Neural cell (in vitro differentiated cells): ENCODE results near the gene ABHD5. TPM values are rescaled to one million over a fixed set of nuclear protein-coding genes. Genes with fewer than 3 reads are reported as not detected.

Experiments
- H2AFZ ChIP-seq: fragments of 200-600, 300-800 bp; sonication (generic), shearing (Covaris generic); 2 replicates; pipeline ENCODE4 v1.6.0; 2014; ENCODE audit warnings: low read depth, mild to moderate bottlenecking, antibody characterized with exemption, low read length, moderate library complexity
- H3F3A ChIP-seq: fragments of 200-600 bp; shearing (Covaris generic); 2 replicates; pipeline ENCODE4 v1.6.1; 2016; ENCODE audit warnings: mild to moderate bottlenecking, moderate library complexity, mixed read lengths, antibody characterized with exemption, low read length; ENCODE audit not compliant: insufficient read depth, poor library complexity, severe bottlenecking
- H3K27ac ChIP-seq: fragments of 200-600, 300-800 bp; sonication (generic), shearing (Covaris generic); 2 replicates; pipeline ENCODE4 v1.5.1; 2014; ENCODE audit warnings: mild to moderate bottlenecking, low read length, moderate library complexity
- H3K27me3 ChIP-seq: fragments of 300-800, 200-600 bp; sonication (generic), shearing (Covaris generic); 2 replicates; pipeline ENCODE4 v1.6.0; 2014; ENCODE audit warnings: mild to moderate bottlenecking, low read depth, low read length, moderate library complexity; ENCODE audit not compliant: insufficient read depth
- H3K36me3 ChIP-seq: fragments of 300-800, 200-600 bp; sonication (generic), shearing (Covaris generic); 2 replicates; pipeline ENCODE4 v1.5.1; 2014; ENCODE audit warnings: mild to moderate bottlenecking, antibody characterized with exemption, low read length, moderate library complexity; ENCODE audit not compliant: insufficient read depth
- H3K4me2 ChIP-seq: fragments of 300-800, 200-600 bp; sonication (generic), shearing (Covaris generic); 2 replicates; pipeline ENCODE4 v1.6.0; 2014; ENCODE audit warnings: mild to moderate bottlenecking, low read length
- H3K4me3 ChIP-seq: fragments of 300-800, 200-600 bp; sonication (generic), shearing (Covaris generic); 2 replicates; pipeline ENCODE4 v1.5.1; 2014; ENCODE audit warnings: mild to moderate bottlenecking, low read length, moderate library complexity
- H3K79me2 ChIP-seq: fragments of 200-600 bp; shearing (Covaris generic); replicated peaks from 2 replicates; pipeline ENCODE4 v1.6.0; 2014; ENCODE audit warnings: mild to moderate bottlenecking, low read length, moderate library complexity; ENCODE audit not compliant: insufficient read depth
- H3K9ac ChIP-seq: fragments of 300-800, 200-600 bp; sonication (generic), shearing (Covaris generic); 2 replicates; pipeline ENCODE4 v1.6.1; 2016; ENCODE audit warnings: mild to moderate bottlenecking, low read length, mixed read lengths
- H3K9me2 ChIP-seq: fragments of 200-600 bp; shearing (Covaris generic); 2 replicates; pipeline ENCODE4 v1.6.1; 2016; ENCODE audit warnings: mild to moderate bottlenecking, low read length, mixed read lengths; ENCODE audit not compliant: insufficient read depth
- H3K9me3 ChIP-seq: fragments of 200-600, 300-800 bp; sonication (generic), shearing (Covaris generic); 2 replicates; pipeline ENCODE4 v1.6.1; 2016; ENCODE audit warnings: mild to moderate bottlenecking, mixed run types, low read length, moderate library complexity, mixed read lengths
- H4K20me1 ChIP-seq: fragments of 200-600 bp; shearing (Covaris generic); 2 replicates; pipeline ENCODE4 v1.6.1; 2016; ENCODE audit warnings: mild to moderate bottlenecking, mixed run types; ENCODE audit not compliant: insufficient read depth
- CTCF ChIP-seq: fragments of 450-650 bp; IDR thresholded peaks from 2 replicates; pipeline ENCODE4 v1.5.1; 2014; ENCODE audit warnings: antibody characterized with exemption, mild to moderate bottlenecking, moderate library complexity; ENCODE audit not compliant: poor library complexity, severe bottlenecking
- EP300 ChIP-seq: fragments of 450-650 bp; conservative IDR thresholded peaks from 2 replicates; pipeline ENCODE4 v1.6.1; 2014; ENCODE audit warnings: antibody characterized with exemption, mild to moderate bottlenecking, moderate library complexity; ENCODE audit not compliant: poor library complexity, severe bottlenecking
- EZH2 ChIP-seq: fragments of 200-600, 300-800 bp; shearing (Covaris generic), sonication (generic); IDR thresholded peaks from 2 replicates; pipeline ENCODE4 v1.6.1; 2014; ENCODE audit warnings: antibody characterized with exemption, low read length, borderline replicate concordance, mild to moderate bottlenecking; ENCODE audit not compliant: insufficient read depth, poor library complexity, severe bottlenecking
- MXI1 ChIP-seq: fragments of 450-650 bp; conservative IDR thresholded peaks from 2 replicates; pipeline ENCODE4 v1.6.1; 2014; ENCODE audit warnings: antibody characterized with exemption, mild to moderate bottlenecking; ENCODE audit not compliant: poor library complexity, severe bottlenecking
- POLR2AphosphoS5 ChIP-seq: IDR thresholded peaks from 2 replicates; pipeline ENCODE4 v1.6.1; 2012
- RAD21 ChIP-seq: fragments of 450-650 bp; conservative IDR thresholded peaks from 2 replicates; pipeline ENCODE4 v1.6.1; 2014; ENCODE audit warnings: antibody characterized with exemption, mild to moderate bottlenecking, moderate library complexity
- REST ChIP-seq: IDR thresholded peaks from 2 replicates; pipeline ENCODE4 v1.6.1; 2012; ENCODE audit warnings: borderline replicate concordance
- SMC3 ChIP-seq: fragments of 450-650 bp; conservative IDR thresholded peaks from 2 replicates; pipeline ENCODE4 v1.6.1; 2014; ENCODE audit warnings: antibody characterized with exemption, mild to moderate bottlenecking, moderate library complexity; ENCODE audit not compliant: poor library complexity
- TAF1 ChIP-seq: IDR thresholded peaks from 2 replicates; pipeline ENCODE4 v1.6.1; 2012; ENCODE audit warnings: low read depth
- polyA plus RNA-seq: library from polyadenylated mRNA; depleted of rRNA; stranded (reverse); fragments of >200 nt; gene quantifications from 2 replicates; pipeline ENCODE4 v1.2.3, GENCODE V29; 2014

ABHD5 gene
- polyA plus RNA-seq, 1 donor from 2014 or later, result 26.6 TPM

DNA sequence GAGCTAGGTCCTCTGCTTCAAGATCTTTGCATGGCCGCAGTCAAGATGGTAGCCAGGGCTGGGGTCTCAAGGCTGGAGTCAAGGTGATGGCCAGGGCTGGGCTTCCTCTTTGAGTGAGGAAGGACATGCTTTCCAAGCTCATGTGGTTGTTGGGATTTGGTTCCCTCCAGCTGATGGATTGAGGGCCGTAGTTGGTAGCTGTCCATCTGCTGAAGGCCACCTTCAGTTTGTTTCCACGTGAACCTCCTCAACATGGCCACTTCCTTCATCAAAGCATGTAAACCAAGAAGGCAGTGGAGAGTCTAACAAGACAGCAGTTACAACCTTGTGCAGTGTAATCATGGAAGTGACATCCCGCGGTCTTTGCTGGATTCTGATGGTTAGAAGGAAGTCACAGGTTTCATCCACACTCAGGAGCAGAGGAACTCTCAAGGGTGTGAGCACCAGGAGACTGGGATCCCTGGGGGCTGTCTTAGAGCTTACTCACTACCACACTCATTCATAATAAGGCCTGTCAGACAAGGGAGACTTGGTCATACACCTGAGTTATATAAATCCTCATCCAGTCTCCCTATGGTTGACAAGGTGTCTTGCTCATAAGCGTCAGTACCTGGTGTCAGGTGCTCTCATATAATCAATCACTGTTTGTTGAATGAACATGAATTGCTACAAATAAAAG is 42.1 kb downstream of the ABHD5 start:
- Histone ChIP-seq H2AFZ (no peak overlapping the region), H3K27ac (no peak overlapping the region), H3K79me2 (no peaks in the 10 kb centered on the region), H3F3A (no peaks in the 10 kb centered on the region), H3K9me2 (no peaks in the 10 kb centered on the region), H3K9me3 (no peaks in the 10 kb centered on the region), H3K4me3 (no peak overlapping the region), H3K27me3 (no peaks in the 10 kb centered on the region), H3K9ac (no peak overlapping the region), H4K20me1 (no peaks in the 10 kb centered on the region), H3K36me3 (no peaks in the 10 kb centered on the region), H3K4me2 (no peak overlapping the region)
- no peak for TF ChIP-seq TAF1
- no peak for TF ChIP-seq RAD21
- no peak for TF ChIP-seq EP300
- TF ChIP-seq CTCF, result no peak
- no peak for TF ChIP-seq REST
- no peak for TF ChIP-seq MXI1
- no peak for TF ChIP-seq SMC3
- no peak for TF ChIP-seq POLR2AphosphoS5
- no peak for TF ChIP-seq EZH2

- Histone ChIP-seq H2AFZ (no peak overlapping the region), H3K9me2 (no peaks in the 10 kb centered on the region), H3K9me3 (no peaks in the 10 kb centered on the region), H3K79me2 (no peaks in the 10 kb centered on the region), H3K36me3 (no peaks in the 10 kb centered on the region), H3K4me2 (no peak overlapping the region), H3K27me3 (no peaks in the 10 kb centered on the region), H3F3A (no peaks in the 10 kb centered on the region), H3K9ac (no peak overlapping the region), H3K4me3 (no peak overlapping the region), H3K27ac (no peak overlapping the region), H4K20me1 (no peaks in the 10 kb centered on the region)
- TF ChIP-seq MXI1, result no peak
- TF ChIP-seq CTCF, result no peak
- no peak for TF ChIP-seq EZH2
- no peak for TF ChIP-seq RAD21
- TF ChIP-seq POLR2AphosphoS5, result no peak
- TF ChIP-seq REST, result no peak
- no peak for TF ChIP-seq EP300
- TF ChIP-seq SMC3, result no peak
- TF ChIP-seq TAF1, result no peak
Observed at GRCh38 chr3:43733459-43734384, 43.0 kb downstream of the ABHD5 start.
